GM12878 (cell line): Measurements from ENCODE around the gene CACNA2D4. TPM values are rescaled to one million over a fixed set of nuclear protein-coding genes. Genes with fewer than 3 reads are reported as not detected.
A peak's percentile ranks its signal among the peaks of the same experiment; 100 is the strongest.

Experiments used
- CBX3 ChIP-seq: fragments of 200-600 bp; sonication (generic); IDR thresholded peaks from 2 replicates; pipeline ENCODE4 v1.6.1; 2016; ENCODE audit warnings: low read depth, borderline replicate concordance
- ETV6 ChIP-seq, 2 experiments: fragments of 450-650 bp in 1 of 2; IDR thresholded peaks in 1 of 2; conservative IDR thresholded peaks in 1 of 2; 2 replicates each; pipeline ENCODE4 v1.6.1; 2014; ENCODE audit warnings: antibody characterized with exemption in 1 of 2, borderline replicate concordance in 1 of 2, low read depth in 1 of 2, mild to moderate bottlenecking in 1 of 2, moderate library complexity in 1 of 2
- HCFC1 ChIP-seq: fragments of 150-350 bp; IDR thresholded peaks from 2 replicates; pipeline ENCODE4 v1.6.1; 2014; ENCODE audit warnings: low read length
- IKZF2 ChIP-seq, 2 experiments: fragments of 450-650 bp; IDR thresholded peaks; 2 replicates each; pipeline ENCODE4 v1.6.1; 2017; ENCODE audit warnings: mild to moderate bottlenecking in 2 of 2, moderate library complexity in 2 of 2
- MAX ChIP-seq: IDR thresholded peaks from 2 replicates; pipeline ENCODE4 v1.6.1; 2012; ENCODE audit warnings: low read depth, low read length, improper control_type of control experiment
- PAX5 ChIP-seq: IDR thresholded peaks from 2 replicates; pipeline ENCODE4 v1.6.1; 2011; ENCODE audit warnings: low read depth, low read length, borderline replicate concordance
- SPI1 ChIP-seq: IDR thresholded peaks from 2 replicates; pipeline ENCODE4 v1.6.1; 2011; ENCODE audit warnings: low read depth, mild to moderate bottlenecking, low read length, moderate library complexity, borderline replicate concordance; ENCODE audit not compliant: insufficient read depth
- TAF1 ChIP-seq: IDR thresholded peaks from 2 replicates; pipeline ENCODE4 v1.6.1; 2011; ENCODE audit warnings: mild to moderate bottlenecking, low read depth, low read length, borderline replicate concordance
- polyA plus RNA-seq, 11 experiments: library from polyadenylated mRNA; depleted of rRNA in 4 of 11; unstranded in 6 of 11; stranded (reverse) in 5 of 11; fragments of >200 nt; fragmentation: Nextera tagmentation in 4 of 11; fragmentation: Illumina TruSeq in 1 of 11; extraction: Ambion mirVana in 4 of 11; extraction: Trizol in 1 of 11; gene quantifications; 1 replicate in 1 of 11; 2 replicates in 10 of 11; pipeline versions ENCODE4 v1.2.1 to v1.2.3, GENCODE V29; 2011 to 2016; ENCODE audit warnings: inconsistent platforms in 2 of 11, missing spikeins in 2 of 11, low read depth in 1 of 11
- total RNA-seq, 4 experiments: library from RNA; depleted of rRNA in 3 of 4; stranded (reverse); fragments of >200 nt in 3 of 4; fragmentation: Illumina TruSeq in 1 of 4; extraction: Trizol in 1 of 4; gene quantifications; 2 replicates each; pipeline versions ENCODE4 v1.2.1 to v1.2.3, GENCODE V29; 2013 to 2021
- TF ChIP-seq, protein P1 (sequence below): fragments of 450-650 bp; IDR thresholded peaks from 2 replicates; pipeline ENCODE4 v1.6.1; 2017; ENCODE audit warnings: mild to moderate bottlenecking, moderate library complexity
- TF ChIP-seq, protein P2 (sequence below): fragments of 450-650 bp; IDR thresholded peaks from 2 replicates; pipeline ENCODE4 v1.6.1; 2017; ENCODE audit warnings: mild to moderate bottlenecking
- TF ChIP-seq, protein P3 (sequence below): fragments of 450-650 bp; IDR thresholded peaks from 2 replicates; pipeline ENCODE4 v1.6.1; 2018; ENCODE audit warnings: borderline replicate concordance, mild to moderate bottlenecking; ENCODE audit not compliant: partially characterized antibody

The CACNA2D4 gene
- total and polyA plus RNA-seq, 10 of the 15 experiments (the other 5 are each of a cell fraction or from before 2014, with no cell fraction given), result 0.03 to 1.0 (median 0.65) TPM

DNA sequence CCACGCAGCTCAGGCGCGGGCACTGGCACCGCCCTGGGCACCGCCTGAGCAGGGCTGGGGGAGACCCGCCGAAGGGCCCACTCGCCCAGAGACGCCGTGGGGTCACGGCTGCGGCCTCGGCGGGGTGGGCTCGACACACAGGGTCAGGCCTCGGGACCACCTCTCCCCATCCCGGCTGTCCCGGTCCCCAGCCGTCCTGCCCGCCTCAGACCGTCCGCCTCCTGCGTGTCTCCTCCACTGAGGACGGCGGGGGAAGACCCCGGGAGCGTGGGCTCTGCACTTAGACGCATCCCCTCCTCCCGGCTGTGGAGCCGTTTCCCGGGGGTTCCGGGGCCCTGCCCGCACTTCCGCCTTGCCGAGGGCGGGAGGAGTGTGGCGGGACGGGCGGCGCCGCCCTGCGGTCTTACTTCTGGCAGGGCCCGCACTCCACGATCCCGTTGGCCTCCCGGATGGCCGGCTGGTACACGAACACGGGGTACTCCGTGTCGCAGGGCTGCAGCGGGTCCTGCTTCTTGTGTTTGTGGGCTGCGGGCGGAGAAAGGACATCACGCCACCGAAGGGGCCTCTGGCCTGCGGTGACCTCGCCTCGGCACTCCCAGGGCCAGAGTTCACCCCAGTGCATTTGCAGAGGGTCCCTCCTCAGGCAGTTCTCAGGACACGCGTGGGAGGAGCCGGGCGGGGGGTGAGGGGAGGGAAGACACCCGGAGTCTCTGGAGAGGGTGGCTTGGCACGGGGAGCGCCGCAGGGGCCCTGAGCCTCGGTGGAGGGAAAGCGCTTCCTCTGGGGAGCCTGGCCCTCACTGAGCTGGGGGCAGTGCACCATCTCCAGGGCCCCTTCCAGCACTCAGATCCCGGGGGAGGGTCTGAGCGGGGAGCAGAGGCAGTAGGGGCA lies 121.2 kb downstream of the CACNA2D4 start (continued):
- TF ChIP-seq ETV6 (conservative IDR thresholded peaks at IDR 0.05 in 1 of 2, IDR thresholded peaks at IDR 0.05 in 1 of 2; ENCODE audit: borderline replicate concordance in 1 of 2, low read depth in 1 of 2), result peak in 1 of 2 experiments; percentile 40; a peak in 1 of 4 replicates
- TF ChIP-seq IKZF2 (IDR thresholded peaks at IDR 0.05), result peak in 1 of 2 experiments; percentile 36; a peak in 3 of 4 replicates
- peak; percentile 43; the same call in 1 of the 2 replicates for TF ChIP-seq MAX
- TF ChIP-seq PAX5, result 0 out of 2 replicates have a peak, but pooled peaks have one; percentile 10
- no peak for TF ChIP-seq CBX3
- TF ChIP-seq, protein P1, sequence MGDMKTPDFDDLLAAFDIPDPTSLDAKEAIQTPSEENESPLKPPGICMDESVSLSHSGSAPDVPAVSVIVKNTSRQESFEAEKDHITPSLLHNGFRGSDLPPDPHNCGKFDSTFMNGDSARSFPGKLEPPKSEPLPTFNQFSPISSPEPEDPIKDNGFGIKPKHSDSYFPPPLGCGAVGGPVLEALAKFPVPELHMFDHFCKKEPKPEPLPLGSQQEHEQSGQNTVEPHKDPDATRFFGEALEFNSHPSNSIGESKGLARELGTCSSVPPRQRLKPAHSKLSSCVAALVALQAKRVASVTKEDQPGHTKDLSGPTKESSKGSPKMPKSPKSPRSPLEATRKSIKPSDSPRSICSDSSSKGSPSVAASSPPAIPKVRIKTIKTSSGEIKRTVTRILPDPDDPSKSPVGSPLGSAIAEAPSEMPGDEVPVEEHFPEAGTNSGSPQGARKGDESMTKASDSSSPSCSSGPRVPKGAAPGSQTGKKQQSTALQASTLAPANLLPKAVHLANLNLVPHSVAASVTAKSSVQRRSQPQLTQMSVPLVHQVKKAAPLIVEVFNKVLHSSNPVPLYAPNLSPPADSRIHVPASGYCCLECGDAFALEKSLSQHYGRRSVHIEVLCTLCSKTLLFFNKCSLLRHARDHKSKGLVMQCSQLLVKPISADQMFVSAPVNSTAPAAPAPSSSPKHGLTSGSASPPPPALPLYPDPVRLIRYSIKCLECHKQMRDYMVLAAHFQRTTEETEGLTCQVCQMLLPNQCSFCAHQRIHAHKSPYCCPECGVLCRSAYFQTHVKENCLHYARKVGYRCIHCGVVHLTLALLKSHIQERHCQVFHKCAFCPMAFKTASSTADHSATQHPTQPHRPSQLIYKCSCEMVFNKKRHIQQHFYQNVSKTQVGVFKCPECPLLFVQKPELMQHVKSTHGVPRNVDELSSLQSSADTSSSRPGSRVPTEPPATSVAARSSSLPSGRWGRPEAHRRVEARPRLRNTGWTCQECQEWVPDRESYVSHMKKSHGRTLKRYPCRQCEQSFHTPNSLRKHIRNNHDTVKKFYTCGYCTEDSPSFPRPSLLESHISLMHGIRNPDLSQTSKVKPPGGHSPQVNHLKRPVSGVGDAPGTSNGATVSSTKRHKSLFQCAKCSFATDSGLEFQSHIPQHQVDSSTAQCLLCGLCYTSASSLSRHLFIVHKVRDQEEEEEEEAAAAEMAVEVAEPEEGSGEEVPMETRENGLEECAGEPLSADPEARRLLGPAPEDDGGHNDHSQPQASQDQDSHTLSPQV, result 0 out of 2 replicates have a peak, but pooled peaks have one; percentile 20
- TF ChIP-seq HCFC1, result 0 out of 2 replicates have a peak, but pooled peaks have one; percentile 13
- TF ChIP-seq TAF1, result 0 out of 2 replicates have a peak, but pooled peaks have one; percentile 33
- peak; percentile 43; the same call in 1 of the 2 replicates for TF ChIP-seq SPI1
- TF ChIP-seq, protein P2, sequence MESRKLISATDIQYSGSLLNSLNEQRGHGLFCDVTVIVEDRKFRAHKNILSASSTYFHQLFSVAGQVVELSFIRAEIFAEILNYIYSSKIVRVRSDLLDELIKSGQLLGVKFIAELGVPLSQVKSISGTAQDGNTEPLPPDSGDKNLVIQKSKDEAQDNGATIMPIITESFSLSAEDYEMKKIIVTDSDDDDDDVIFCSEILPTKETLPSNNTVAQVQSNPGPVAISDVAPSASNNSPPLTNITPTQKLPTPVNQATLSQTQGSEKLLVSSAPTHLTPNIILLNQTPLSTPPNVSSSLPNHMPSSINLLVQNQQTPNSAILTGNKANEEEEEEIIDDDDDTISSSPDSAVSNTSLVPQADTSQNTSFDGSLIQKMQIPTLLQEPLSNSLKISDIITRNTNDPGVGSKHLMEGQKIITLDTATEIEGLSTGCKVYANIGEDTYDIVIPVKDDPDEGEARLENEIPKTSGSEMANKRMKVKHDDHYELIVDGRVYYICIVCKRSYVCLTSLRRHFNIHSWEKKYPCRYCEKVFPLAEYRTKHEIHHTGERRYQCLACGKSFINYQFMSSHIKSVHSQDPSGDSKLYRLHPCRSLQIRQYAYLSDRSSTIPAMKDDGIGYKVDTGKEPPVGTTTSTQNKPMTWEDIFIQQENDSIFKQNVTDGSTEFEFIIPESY, result no peak
- TF ChIP-seq, protein P3, sequence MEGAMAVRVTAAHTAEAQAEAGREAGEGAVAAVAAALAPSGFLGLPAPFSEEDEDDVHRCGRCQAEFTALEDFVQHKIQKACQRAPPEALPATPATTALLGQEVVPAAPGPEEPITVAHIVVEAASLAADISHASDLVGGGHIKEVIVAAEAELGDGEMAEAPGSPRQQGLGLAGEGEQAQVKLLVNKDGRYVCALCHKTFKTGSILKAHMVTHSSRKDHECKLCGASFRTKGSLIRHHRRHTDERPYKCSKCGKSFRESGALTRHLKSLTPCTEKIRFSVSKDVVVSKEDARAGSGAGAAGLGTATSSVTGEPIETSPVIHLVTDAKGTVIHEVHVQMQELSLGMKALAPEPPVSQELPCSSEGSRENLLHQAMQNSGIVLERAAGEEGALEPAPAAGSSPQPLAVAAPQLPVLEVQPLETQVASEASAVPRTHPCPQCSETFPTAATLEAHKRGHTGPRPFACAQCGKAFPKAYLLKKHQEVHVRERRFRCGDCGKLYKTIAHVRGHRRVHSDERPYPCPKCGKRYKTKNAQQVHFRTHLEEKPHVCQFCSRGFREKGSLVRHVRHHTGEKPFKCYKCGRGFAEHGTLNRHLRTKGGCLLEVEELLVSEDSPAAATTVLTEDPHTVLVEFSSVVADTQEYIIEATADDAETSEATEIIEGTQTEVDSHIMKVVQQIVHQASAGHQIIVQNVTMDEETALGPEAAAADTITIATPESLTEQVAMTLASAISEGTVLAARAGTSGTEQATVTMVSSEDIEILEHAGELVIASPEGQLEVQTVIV, result peak; percentile 28
